Thyroid gland (tissue), 4 donors: ENCODE results near the gene PSMB11. TPM values are rescaled to one million over a fixed set of nuclear protein-coding genes. Genes with fewer than 3 reads are reported as not detected.
A peak's percentile ranks its signal among the peaks of the same experiment; 100 is the strongest.
"Not testable (repeated sequence)": the region's sequence is repeated elsewhere in the genome, so short reads cannot be mapped to it uniquely, and the experiment has no call there.

Experiments used
- DNase-seq, 2 donors: peaks; one replicate each; pipeline ENCODE4 v3.0.0-alpha.2; 2019
- H3K27ac ChIP-seq, 3 donors: fragments of 200-600 bp; sonication (generic); 1 replicate in 2 of 3; 2 replicates in 1 of 3; pipeline ENCODE4 v1.5.1; 2016 to 2019; ENCODE audit warnings: mild to moderate bottlenecking in 1 of 3, moderate library complexity in 1 of 3
- H3K27me3 ChIP-seq: fragments of 200-600 bp; sonication (generic); one replicate; pipeline ENCODE4 v1.5.1; 2019
- H3K36me3 ChIP-seq, 2 donors: fragments of 200-600 bp; sonication (generic); one replicate each; pipeline ENCODE4 v1.5.1; 2016 to 2019
- H3K4me1 ChIP-seq, 2 donors: fragments of 200-600 bp; sonication (generic); one replicate each; pipeline ENCODE4 v1.5.1; 2017 to 2019
- H3K4me3 ChIP-seq, 3 donors: fragments of 200-600 bp; sonication (generic); replicated peaks in 1 of 3; 1 replicate in 2 of 3; 2 replicates in 1 of 3; pipeline ENCODE4 v1.5.1; 2016; ENCODE audit warnings: mild to moderate bottlenecking in 1 of 3
- H3K9me3 ChIP-seq: fragments of 200-600 bp; sonication (generic); one replicate; pipeline ENCODE4 v1.5.1; 2017
- POLR2A ChIP-seq, 2 donors: fragments of 450-650 bp; IDR thresholded peaks; one replicate each; pipeline ENCODE4 v1.6.1; 2017; ENCODE audit warnings: antibody characterized with exemption in 2 of 2, mild to moderate bottlenecking in 2 of 2, moderate library complexity in 1 of 2
- whole genome bisulfite sequencing, 2 donors: methylation state at CpG; one replicate each; pipeline ENCODE4 v1.1.5; 2017; 5-methylcytosine and 5-hydroxymethylcytosine counted together
- intact Hi-C: fragments of 100-400 bp; cut with DNase I; formaldehyde crosslinking; loops from one replicate; pipeline ENCODE4 v1.15.1; 2023
- total RNA-seq, 4 donors: library from RNA; depleted of rRNA; stranded (reverse); fragments of >200 nt; gene quantifications; one replicate each; pipeline ENCODE4 v1.2.3, GENCODE V29; 2016
- TF ChIP-seq, protein P1 (sequence below), 6 experiments: fragments of 200-600 bp in 3 of 6; fragments of 450-650 bp in 3 of 6; sonication (generic) in 3 of 6; IDR thresholded peaks; one replicate each; pipeline ENCODE4 v1.5.1; 2016 to 2019; ENCODE audit warnings: antibody characterized with exemption in 6 of 6, mild to moderate bottlenecking in 2 of 6, inconsistent platforms in 1 of 6, moderate library complexity in 1 of 6

PSMB11 gene
- total RNA-seq, 4 donors from 2014 or later: not detected

DNA sequence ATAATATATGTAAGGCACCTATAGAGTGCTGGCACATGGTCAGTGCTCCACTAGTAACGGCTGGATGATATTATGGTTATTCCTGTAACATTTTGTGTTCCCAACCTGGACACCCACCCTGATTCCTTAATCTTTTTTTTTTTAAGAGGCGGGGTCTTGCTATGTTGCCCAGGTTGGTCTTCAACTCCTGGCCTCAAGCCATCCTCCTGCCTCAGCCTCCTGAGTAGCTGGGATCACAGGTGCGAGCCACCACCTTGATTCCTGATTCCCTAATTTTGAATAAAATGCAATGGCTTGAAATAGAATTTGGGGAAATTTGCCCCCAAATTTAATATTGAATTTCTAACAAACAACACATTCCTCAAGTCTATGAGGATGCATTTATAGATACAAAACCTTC, 39.4 kb upstream of the PSMB11 start:
- TF ChIP-seq, protein P1, sequence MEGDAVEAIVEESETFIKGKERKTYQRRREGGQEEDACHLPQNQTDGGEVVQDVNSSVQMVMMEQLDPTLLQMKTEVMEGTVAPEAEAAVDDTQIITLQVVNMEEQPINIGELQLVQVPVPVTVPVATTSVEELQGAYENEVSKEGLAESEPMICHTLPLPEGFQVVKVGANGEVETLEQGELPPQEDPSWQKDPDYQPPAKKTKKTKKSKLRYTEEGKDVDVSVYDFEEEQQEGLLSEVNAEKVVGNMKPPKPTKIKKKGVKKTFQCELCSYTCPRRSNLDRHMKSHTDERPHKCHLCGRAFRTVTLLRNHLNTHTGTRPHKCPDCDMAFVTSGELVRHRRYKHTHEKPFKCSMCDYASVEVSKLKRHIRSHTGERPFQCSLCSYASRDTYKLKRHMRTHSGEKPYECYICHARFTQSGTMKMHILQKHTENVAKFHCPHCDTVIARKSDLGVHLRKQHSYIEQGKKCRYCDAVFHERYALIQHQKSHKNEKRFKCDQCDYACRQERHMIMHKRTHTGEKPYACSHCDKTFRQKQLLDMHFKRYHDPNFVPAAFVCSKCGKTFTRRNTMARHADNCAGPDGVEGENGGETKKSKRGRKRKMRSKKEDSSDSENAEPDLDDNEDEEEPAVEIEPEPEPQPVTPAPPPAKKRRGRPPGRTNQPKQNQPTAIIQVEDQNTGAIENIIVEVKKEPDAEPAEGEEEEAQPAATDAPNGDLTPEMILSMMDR (IDR thresholded peaks at IDR 0.05): no peak
- TF ChIP-seq POLR2A (IDR thresholded peaks at IDR 0.05): no peak
- DNase-seq: no peak
- no peak overlapping the region for H3K27ac ChIP-seq
- no peaks in the 10 kb centered on the region for H3K36me3 ChIP-seq
- H3K4me1 ChIP-seq: peaks cover 9 to 11% of the 10 kb centered on the region in 2 donors
- intact Hi-C loops: no loop called here
- H3K27me3 ChIP-seq: no peaks in the 10 kb centered on the region
- no peak overlapping the region for H3K4me3 ChIP-seq
- H3K9me3 ChIP-seq: no peaks in the 10 kb centered on the region
- 77 to 98% methylated on average over 3 of the region's 3 CpGs for WGBS, 2 donors

DNA sequence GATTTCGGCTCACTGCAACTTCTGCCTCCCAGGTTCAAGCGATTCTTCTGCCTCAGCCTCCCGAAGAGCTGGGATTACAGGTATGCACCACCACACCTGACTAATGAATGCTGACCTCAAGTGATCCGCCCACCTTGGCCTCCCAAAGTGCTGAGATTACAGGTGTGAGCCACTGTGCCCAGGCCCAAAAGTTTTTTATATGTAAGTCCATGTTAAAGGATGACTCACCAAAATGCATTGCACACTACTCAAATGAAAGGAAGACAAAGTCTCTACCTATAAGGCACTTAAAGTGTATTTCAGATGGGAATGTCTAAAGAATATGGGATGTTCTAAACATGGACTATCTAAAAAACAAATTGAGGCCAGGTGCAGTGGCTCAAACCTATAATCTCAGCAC, 37.7 kb upstream of the PSMB11 start:
- H3K27me3 ChIP-seq, H3K4me3 ChIP-seq, H3K36me3 ChIP-seq, H3K9me3 ChIP-seq, H3K27ac ChIP-seq, intact Hi-C loops, DNase-seq: not testable (repeated sequence)
- peaks cover 13 to 16% of the 10 kb centered on the region in 2 donors for H3K4me1 ChIP-seq
- 96 to 98% methylated on average over 4 of the region's 4 CpGs for WGBS, 2 donors

DNA sequence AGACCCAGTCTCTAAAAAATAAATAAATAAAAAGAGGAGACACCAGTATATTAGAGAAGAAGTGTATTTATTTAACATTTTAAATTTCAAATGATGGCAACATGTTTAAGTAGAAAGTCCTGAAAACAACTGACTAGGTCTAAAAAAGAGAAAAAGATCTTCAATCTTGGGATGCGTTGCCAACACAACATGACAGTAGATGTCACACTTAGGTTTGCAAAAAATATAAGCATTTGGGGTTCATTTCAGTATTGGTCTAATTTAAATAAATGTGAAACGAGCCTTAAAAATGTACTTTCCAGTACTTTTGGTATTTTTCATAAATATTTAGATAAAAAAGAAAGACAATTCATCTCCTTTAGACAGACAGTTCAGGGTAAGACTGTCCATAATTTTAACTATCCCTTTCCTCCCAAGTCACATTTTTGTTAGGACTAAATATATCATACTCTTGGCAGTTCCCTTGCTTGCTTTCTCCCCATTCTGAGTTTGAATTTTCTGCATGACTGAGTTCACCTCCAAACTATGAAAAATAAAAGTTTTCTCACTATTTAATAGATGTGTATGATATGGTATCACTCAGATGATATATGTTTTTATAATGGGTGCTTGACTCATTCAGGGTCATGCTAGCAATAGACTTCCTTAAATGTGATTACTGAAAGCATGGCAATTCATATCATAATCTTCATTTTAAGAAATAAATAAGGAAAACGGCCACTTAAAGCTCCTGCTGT, 36.4 kb upstream of the PSMB11 start:
- WGBS, 2 donors: 71 to 75% methylated on average over 3 of the region's 3 CpGs
- Histone ChIP-seq H3K36me3 (no peaks in the 10 kb centered on the region), H3K27me3 (no peaks in the 10 kb centered on the region), H3K9me3 (no peaks in the 10 kb centered on the region), H3K27ac (peak overlapping the region in 1 of 3 donors; percentile 95), H3K4me1 (peaks cover 15 to 21% of the 10 kb centered on the region in 2 donors), H3K4me3 (no peak overlapping the region)
- DNase-seq: no peak
- TF ChIP-seq, protein P1 (IDR thresholded peaks at IDR 0.05): no peak
- TF ChIP-seq POLR2A (IDR thresholded peaks at IDR 0.05): no peak
- intact Hi-C loops: no loop called here

DNA sequence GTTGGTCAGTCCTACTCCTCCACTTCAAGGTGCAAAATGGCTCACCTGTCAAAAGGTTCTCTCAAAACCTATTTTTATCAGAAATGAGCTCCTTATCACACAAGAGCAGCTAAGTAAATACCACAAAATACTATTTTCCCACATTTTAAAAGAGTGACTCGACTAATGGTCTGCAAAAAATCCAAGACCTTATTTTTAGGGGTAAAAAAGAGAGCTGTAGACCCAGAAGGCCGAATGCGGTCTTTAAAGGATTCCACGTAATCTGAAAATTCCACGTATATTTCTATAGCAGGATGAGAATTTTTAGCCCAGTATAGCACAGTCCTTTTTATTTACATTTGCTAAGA, 35.9 kb upstream of the PSMB11 start:
- no peaks in the 10 kb centered on the region for H3K27me3 ChIP-seq
- intact Hi-C loops: no loop called here
- WGBS, 2 donors: 60 to 65% methylated on average over 5 of the region's 5 CpGs
- DNase-seq: no peak
- peak overlapping the region in 2 of 3 donors; percentile 80 to 95 for H3K27ac ChIP-seq
- no peaks in the 10 kb centered on the region for H3K36me3 ChIP-seq
- TF ChIP-seq POLR2A (IDR thresholded peaks at IDR 0.05): no peak
- TF ChIP-seq, protein P1 (IDR thresholded peaks at IDR 0.05): no peak
- no peaks in the 10 kb centered on the region for H3K9me3 ChIP-seq
- H3K4me1 ChIP-seq: peaks cover 15 to 21% of the 10 kb centered on the region in 2 donors
- H3K4me3 ChIP-seq: peak overlapping the region in 2 of 3 donors; percentile 60 to 75

DNA sequence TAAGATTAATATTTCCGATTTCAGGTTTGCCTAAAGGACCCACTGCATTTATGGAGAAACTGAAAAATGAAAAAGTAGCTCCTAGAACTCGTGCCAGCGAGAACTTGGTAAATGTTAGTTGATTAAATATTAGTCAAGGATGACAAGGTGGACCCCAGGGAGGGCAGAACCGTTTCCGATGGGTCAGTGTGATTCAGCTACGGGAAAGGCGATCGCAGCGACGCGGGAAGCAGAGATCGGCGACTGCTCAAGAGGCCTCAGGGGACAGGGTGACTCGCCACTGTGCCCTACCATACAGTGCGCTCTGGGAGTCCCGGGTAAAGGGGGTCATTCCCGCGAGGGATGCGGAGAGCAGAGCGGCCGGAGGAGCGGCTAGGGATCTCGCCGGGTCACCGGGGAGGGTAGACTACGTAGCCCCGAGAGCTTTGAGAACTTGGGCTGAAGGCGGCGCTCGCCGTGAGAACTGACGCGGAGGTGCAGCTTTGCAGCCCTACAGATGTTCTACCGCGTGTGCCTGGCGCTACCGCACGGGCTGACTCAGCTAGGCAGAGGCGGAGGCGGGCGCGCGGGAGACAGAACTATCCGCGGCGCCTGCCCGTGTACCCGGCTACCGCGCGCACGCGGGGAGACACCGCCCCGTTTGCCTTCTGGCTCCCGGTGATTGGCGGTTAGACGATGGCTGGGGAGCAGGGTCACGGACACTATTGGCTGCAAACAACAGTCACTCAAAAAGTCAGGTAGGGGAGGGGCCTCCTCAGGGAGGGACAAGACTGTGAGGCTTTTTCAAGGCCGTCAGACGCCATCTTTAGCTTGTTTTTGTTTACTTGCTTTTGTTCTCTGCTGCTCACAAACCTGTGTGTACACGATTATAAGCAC, 35.2 kb upstream of the PSMB11 start:
- peak; percentile 96 to 97 for DNase-seq
- intact Hi-C loops: no loop called here

More for the DNA sequence above, 35.2 kb upstream of the PSMB11 start:
- no peaks in the 10 kb centered on the region for H3K9me3 ChIP-seq
- TF ChIP-seq POLR2A (IDR thresholded peaks at IDR 0.05): peak; percentile 63 to 98
- TF ChIP-seq, protein P1 (IDR thresholded peaks at IDR 0.05): peak in 2 of 6 experiments; percentile 10 to 15
- peak overlapping the region; percentile 56 to 75 (median 60) for H3K4me3 ChIP-seq
- peak overlapping the region; percentile 80 to 95 (median 94) for H3K27ac ChIP-seq
- peaks cover 15 to 21% of the 10 kb centered on the region in 2 donors for H3K4me1 ChIP-seq
- H3K27me3 ChIP-seq: no peaks in the 10 kb centered on the region
- H3K36me3 ChIP-seq: no peaks in the 10 kb centered on the region
- 2% methylated on average over 36 to 51 of the region's 62 CpGs for WGBS, 2 donors
